GM12874 (cell line): ENCODE data around the gene SLC35F3.

Experiments
- TF ChIP-seq, protein P1 (sequence below): IDR thresholded peaks from 2 replicates; pipeline ENCODE4 v1.5.1; 2011; ENCODE audit warnings: low read depth, mild to moderate bottlenecking, control low read depth, low read length, moderate library complexity; ENCODE audit not compliant: insufficient read depth

Gene SLC35F3

GRCh38 chr1:234265861-234266260, 361.4 kb downstream of the SLC35F3 start:
- TF ChIP-seq, protein P1, sequence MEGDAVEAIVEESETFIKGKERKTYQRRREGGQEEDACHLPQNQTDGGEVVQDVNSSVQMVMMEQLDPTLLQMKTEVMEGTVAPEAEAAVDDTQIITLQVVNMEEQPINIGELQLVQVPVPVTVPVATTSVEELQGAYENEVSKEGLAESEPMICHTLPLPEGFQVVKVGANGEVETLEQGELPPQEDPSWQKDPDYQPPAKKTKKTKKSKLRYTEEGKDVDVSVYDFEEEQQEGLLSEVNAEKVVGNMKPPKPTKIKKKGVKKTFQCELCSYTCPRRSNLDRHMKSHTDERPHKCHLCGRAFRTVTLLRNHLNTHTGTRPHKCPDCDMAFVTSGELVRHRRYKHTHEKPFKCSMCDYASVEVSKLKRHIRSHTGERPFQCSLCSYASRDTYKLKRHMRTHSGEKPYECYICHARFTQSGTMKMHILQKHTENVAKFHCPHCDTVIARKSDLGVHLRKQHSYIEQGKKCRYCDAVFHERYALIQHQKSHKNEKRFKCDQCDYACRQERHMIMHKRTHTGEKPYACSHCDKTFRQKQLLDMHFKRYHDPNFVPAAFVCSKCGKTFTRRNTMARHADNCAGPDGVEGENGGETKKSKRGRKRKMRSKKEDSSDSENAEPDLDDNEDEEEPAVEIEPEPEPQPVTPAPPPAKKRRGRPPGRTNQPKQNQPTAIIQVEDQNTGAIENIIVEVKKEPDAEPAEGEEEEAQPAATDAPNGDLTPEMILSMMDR, result no peak

DNA sequence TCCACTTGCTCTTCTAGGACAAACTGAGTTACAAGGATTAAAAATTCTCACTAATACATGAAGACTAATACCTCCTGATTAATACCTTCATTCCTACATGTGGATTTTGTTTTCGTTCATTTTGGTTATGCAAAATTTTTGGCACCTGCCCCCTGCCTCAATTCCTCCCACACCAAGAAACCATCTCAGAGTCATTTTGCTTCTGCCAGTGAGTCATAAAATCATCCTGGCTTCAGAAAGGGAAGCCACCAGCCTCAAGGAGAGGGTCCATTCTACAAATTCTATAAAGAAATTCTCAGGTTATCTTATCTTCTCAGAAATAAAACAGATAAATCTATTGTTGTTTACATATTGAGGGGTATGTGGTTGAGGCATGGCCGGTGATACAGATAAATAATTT, 365.6 kb downstream of the SLC35F3 start:
- TF ChIP-seq, protein P1, result no peak

GRCh38 chr1:234270581-234271242, 366.2 kb downstream of the SLC35F3 start:
- TF ChIP-seq, protein P1, result no peak

- TF ChIP-seq, protein P1, result no peak
Measured at GRCh38 chr1:234271243-234271606, 366.7 kb downstream of the SLC35F3 start.

DNA sequence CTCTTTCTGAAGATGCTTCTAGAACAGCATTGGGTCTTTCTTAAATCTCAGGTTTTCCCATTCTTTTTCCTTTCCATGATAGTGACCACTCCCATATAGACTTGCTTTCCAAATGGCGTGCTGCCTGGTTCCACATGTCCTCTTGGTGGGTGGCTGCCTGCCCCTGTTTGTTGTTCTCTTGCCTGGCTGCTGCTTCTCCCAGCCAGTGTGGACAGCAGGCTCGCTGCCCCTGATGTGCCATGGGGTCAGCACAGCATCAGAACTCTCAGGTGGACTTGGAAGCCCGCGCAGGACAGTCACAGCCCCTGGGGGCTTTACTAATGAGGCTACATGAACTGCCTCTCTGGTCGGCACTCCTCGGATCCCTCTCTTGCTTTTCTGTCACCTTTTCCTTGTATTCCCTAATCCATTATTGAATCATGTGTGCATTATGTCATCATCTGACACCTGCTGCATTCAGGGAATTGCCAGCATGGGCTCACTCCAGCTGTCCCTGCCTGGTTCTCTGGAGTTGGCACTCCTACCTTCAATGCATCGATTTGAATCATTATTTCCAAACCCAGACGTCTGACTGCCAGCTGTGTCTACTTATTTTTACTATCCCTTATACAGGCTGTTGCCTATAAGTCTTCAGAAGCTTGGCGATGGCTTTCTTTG, 368.3 kb downstream of the SLC35F3 start:
- TF ChIP-seq, protein P1, result no peak

DNA sequence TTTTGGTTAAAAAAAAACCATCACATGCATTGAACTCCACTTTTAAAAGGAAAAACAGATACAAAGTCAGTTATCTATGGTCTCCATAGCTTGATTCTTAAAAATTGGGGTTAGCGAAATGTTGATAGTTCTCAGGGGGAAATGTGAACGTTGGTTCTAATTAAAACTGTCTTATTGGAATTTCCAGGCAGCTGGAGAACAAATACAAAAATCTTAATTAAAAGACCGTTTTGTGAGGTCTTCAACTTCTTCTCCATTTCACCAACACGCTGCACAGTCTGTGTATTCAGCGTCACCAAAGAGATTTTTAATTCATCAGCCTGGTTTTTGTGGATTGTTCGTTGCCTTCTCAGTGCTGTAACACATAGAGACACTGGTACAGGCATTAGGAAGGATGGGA, 369.5 kb downstream of the SLC35F3 start:
- TF ChIP-seq, protein P1, result no peak

DNA sequence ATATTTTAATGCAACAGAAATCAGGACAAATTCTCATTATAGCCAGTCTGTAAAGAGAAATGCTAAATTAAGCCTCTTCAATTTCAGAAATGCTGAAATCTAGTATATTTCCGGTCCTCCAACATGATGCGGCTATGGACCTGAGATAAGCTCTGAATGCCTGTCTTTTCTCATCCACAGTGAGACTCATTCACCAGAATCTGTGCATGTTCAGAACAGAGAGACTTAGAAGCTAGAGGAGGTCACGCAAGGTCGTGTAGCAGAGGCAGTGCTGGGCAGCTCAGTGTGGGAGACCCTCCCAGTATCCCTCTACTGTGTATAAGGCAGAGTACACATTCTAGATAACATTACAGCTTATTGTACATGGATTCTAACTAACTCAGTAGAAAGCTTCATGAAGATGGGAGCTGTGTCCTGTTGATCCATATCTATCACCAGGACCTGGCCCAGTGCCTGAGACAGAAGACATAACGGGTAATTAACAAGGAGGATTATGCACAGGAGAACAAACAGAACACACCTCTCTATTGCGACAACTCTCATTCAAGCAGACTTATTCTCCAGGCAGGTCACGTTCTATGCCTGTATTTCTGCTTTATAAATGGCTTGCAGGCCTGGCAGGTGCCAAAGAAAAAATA, 371.8 kb downstream of the SLC35F3 start:
- TF ChIP-seq, protein P1, result no peak
